Gastrocnemius medialis (tissue), 4 donors: Measurements from ENCODE around the gene CCDC93. TPM values are rescaled to one million over a fixed set of nuclear protein-coding genes. Genes with fewer than 3 reads are reported as not detected.

ENCODE experiments used
- ATAC-seq, 2 donors: fragments of 150-250 bp; one replicate each; pipeline ENCODE4 v1.9.1; 2016
- DNase-seq, 2 donors: peaks; one replicate each; pipeline ENCODE4 v3.0.0-alpha.2; 2019
- H3K27ac ChIP-seq, 4 donors: fragments of 200-600 bp; sonication (generic); 1 replicate in 1 of 4; 2 replicates in 3 of 4; pipeline ENCODE4 v1.5.1; 2016 to 2018; ENCODE audit warnings: mild to moderate bottlenecking in 2 of 4, moderate library complexity in 1 of 4
- H3K27me3 ChIP-seq, 3 donors: fragments of 200-600 bp; sonication (generic) in 2 of 3; 1 replicate in 1 of 3; 2 replicates in 2 of 3; pipeline versions ENCODE4 v1.5.1 to v1.6.0; 2016 to 2019; ENCODE audit warnings: mild to moderate bottlenecking in 1 of 3, moderate library complexity in 1 of 3
- H3K36me3 ChIP-seq, 2 donors: fragments of 200-600 bp; sonication (generic) in 1 of 2; one replicate each; pipeline ENCODE4 v1.5.1; 2017 to 2018
- H3K4me1 ChIP-seq, 2 donors: fragments of 200-600 bp; sonication (generic) in 1 of 2; one replicate each; pipeline ENCODE4 v1.5.1; 2016 to 2017; ENCODE audit warnings: mild to moderate bottlenecking in 2 of 2
- H3K4me3 ChIP-seq, 4 donors: fragments of 200-600 bp; sonication (generic) in 3 of 4; 1 replicate in 1 of 4; 2 replicates in 3 of 4; pipeline ENCODE4 v1.5.1; 2016 to 2019; ENCODE audit warnings: mild to moderate bottlenecking in 2 of 4
- H3K9me3 ChIP-seq, 3 donors: fragments of 200-600 bp; sonication (generic) in 2 of 3; 1 replicate in 1 of 3; 2 replicates in 2 of 3; pipeline ENCODE4 v1.5.1; 2016 to 2019
- CTCF ChIP-seq, 5 experiments: fragments of 450-650 bp in 3 of 5; fragments of 200-600 bp in 2 of 5; sonication (generic) in 2 of 5; IDR thresholded peaks in 4 of 5; conservative IDR thresholded peaks in 1 of 5; 1 replicate in 4 of 5; 2 replicates in 1 of 5; pipeline ENCODE4 v1.5.1; 2016 to 2019; ENCODE audit warnings: antibody characterized with exemption in 5 of 5, mild to moderate bottlenecking in 3 of 5, moderate library complexity in 3 of 5
- POLR2A ChIP-seq, 2 donors: fragments of 450-650 bp; IDR thresholded peaks; one replicate each; pipeline ENCODE4 v1.6.1; 2017; ENCODE audit warnings: antibody characterized with exemption in 2 of 2, mild to moderate bottlenecking in 2 of 2, moderate library complexity in 2 of 2
- in situ Hi-C, 4 donors: fragments of 200-750 bp; cut with MboI; loops; one replicate each; pipeline versions ENCODE4 v1.15.0 to v1.8.0; 2017; ENCODE audit warnings: low sequenced_read_pairs in 4 of 4
- intact Hi-C: fragments of 100-400 bp; cut with DNase I; formaldehyde crosslinking; loops from one replicate; pipeline ENCODE4 v1.15.1; 2023; ENCODE audit warnings: low total_unique reads
- total RNA-seq, 4 donors: library from RNA; depleted of rRNA; stranded (reverse); fragments of >200 nt; gene quantifications; one replicate each; pipeline versions ENCODE4 v1.1.0 to v1.2.3, GENCODE V29; 2016

CCDC93 gene
- total RNA-seq, 4 donors from 2014 or later, result 9.6 to 13.6 (median 12.8) TPM

DNA sequence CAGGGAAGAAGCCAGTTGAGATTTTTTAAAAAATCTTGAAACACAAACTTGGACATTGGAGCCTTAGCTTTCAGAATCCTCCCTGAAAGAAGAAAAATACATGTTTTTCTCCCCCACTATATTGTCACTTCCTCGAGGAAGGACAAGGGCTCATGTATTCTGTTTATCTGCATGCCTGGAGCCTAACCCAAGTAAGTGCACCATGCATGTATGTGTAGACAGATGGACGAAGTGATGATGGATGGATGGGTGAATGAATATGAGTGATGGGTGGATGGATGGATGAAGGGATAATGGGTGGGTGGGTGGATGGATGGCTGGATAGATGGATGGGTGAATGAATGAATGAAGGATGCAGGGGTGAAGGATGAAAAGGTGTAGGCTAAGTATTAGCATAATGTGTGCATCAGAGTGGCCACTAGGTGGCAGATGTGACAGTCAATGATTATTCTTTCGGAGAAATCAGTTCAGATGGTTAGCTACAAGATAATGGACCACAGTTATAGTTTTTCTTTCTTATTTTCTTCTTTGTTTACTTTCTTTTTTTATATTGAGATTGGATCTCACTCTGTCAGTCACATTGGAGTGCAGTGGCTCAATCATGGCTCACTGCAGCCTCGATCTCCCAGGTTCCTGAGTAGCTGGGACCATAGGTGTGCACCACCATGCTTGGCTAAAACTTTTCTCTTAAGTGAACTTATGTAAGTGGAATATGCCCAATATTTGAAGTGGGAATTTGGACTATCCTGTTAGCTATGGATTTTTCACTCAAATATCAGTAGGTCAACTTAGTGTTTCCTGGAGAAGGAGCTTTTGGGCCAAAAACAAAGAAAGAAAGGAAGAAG lies 18.5 kb upstream of the CCDC93 start:
- Histone ChIP-seq H3K9me3 (no peaks in the 10 kb centered on the region), H3K27ac (no peak overlapping the region), H3K36me3 (no peaks in the 10 kb centered on the region), H3K4me3 (no peak overlapping the region), H3K27me3 (peaks cover 0 to 4% (median 0%) of the 10 kb centered on the region in 3 donors), H3K4me1 (no peaks in the 10 kb centered on the region)
- in situ Hi-C loops, result loop anchor here (10.0 to 25.0 kb wide), 3 partner anchors 730 to 832 kb away; no protein-coding TSS in a partner anchor
- DNase-seq (no peak), ATAC-seq (peak; percentile 39 to 69)
- peak; percentile 33 to 71 (median 57) for TF ChIP-seq CTCF (IDR thresholded peaks at IDR 0.05 in 4 of 5, conservative IDR thresholded peaks at IDR 0.05 in 1 of 5)
- TF ChIP-seq POLR2A (IDR thresholded peaks at IDR 0.05), result no peak
- intact Hi-C loops, result loop anchor here (5.0 kb wide), 1 partner anchor 835 kb away; no protein-coding TSS in a partner anchor

DNA sequence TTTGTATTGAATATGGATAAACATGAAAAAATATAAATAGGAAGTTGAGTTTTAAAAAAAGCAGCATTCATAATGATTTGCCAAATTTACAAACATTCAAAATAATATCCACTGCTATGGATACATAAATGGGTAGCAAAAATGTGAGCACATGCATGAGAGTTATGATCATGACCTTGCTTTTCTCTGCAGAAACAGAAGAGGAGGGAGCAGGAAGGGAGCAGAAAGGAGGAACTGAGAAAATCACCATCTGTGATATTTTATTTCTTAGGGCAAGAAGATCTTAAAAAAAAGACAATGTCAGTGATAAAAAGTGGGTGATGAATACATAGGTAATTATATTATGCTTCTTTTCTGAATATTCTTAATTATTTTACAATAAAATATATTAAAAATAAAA lies 17.7 kb upstream of the CCDC93 start:
- Histone ChIP-seq H3K9me3 (no peaks in the 10 kb centered on the region), H3K27me3 (peaks cover 0 to 4% (median 0%) of the 10 kb centered on the region in 3 donors), H3K4me1 (no peaks in the 10 kb centered on the region), H3K4me3 (no peak overlapping the region), H3K27ac (no peak overlapping the region), H3K36me3 (no peaks in the 10 kb centered on the region)
- DNase-seq (no peak), ATAC-seq (no peak)
- in situ Hi-C loops, result loop anchor here (10.0 to 25.0 kb wide), 3 partner anchors 731 to 833 kb away; no protein-coding TSS in a partner anchor
- no peak for TF ChIP-seq POLR2A (IDR thresholded peaks at IDR 0.05)
- TF ChIP-seq CTCF (IDR thresholded peaks at IDR 0.05 in 4 of 5, conservative IDR thresholded peaks at IDR 0.05 in 1 of 5), result no peak
- intact Hi-C loops, result loop anchor here (5.0 kb wide), 1 partner anchor 836 kb away; no protein-coding TSS in a partner anchor

DNA sequence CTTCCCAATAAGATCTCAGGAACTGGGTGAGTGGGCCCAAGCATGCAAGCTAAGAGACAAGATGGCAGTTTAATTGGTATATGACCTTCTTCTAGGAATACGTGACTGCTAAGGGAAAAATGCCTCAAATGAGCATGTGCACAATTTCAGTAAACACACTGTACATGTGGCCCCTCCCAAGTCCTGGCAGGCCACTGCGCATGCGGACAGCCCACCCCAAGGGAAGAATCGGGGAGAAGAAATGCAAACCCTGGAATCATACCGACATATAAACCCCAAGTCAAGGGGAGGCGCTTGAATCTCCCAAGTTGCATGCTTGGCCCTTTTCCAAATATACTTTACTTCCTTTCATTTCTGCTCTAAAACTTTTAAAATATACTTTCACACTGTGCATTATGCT lies 15.2 kb upstream of the CCDC93 start:
- TF ChIP-seq CTCF (IDR thresholded peaks at IDR 0.05 in 4 of 5, conservative IDR thresholded peaks at IDR 0.05 in 1 of 5) (no peak), POLR2A (IDR thresholded peaks at IDR 0.05) (no peak)
- Histone ChIP-seq H3K36me3 (no peaks in the 10 kb centered on the region), H3K27ac (no peak overlapping the region), H3K4me3 (no peak overlapping the region), H3K4me1 (no peaks in the 10 kb centered on the region), H3K9me3 (no peaks in the 10 kb centered on the region), H3K27me3 (no peaks in the 10 kb centered on the region)
- intact Hi-C loops (no loop called here), in situ Hi-C loops (loop anchor here in 3 of 4 donors (25.0 kb wide), 2 partner anchors 733 to 833 kb away; no protein-coding TSS in a partner anchor)
- no peak for ATAC-seq
- DNase-seq, result no peak

DNA sequence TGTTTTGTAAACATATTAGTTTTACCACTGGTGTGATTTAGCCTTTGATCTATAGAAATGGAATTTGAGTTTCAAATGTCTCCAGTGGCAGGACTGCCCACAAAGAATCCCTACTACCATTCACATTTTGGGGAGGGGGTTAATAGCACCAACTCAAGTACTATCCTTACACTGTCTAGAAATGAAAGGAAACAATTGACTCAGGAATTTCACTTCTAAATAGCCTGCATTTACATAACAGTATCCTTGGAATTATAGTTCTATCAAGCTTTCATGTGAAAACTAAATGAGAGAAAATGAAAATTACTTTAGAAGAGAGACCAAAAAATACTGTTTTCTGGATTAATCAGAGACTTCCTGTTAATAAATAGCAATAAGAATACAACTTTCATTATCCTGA lies 7.5 kb upstream of the CCDC93 start:
- no peak overlapping the region for H3K27ac ChIP-seq
- intact Hi-C loops (no loop called here), in situ Hi-C loops (no loop called here)
- no peak for TF ChIP-seq POLR2A (IDR thresholded peaks at IDR 0.05)
- H3K4me1 ChIP-seq, result no peaks in the 10 kb centered on the region
- H3K9me3 ChIP-seq, result no peaks in the 10 kb centered on the region
- no peak for ATAC-seq
- no peaks in the 10 kb centered on the region for H3K27me3 ChIP-seq
- no peak overlapping the region for H3K4me3 ChIP-seq
- no peak for DNase-seq
- no peaks in the 10 kb centered on the region for H3K36me3 ChIP-seq

- Histone ChIP-seq H3K9me3 (no peaks in the 10 kb centered on the region), H3K36me3 (no peaks in the 10 kb centered on the region), H3K27me3 (no peaks in the 10 kb centered on the region), H3K4me1 (peaks cover 0 to 2% of the 10 kb centered on the region in 2 donors), H3K27ac (no peak overlapping the region), H3K4me3 (no peak overlapping the region)
- DNase-seq (no peak), ATAC-seq (no peak)
- TF ChIP-seq POLR2A (IDR thresholded peaks at IDR 0.05) (no peak), CTCF (IDR thresholded peaks at IDR 0.05 in 4 of 5, conservative IDR thresholded peaks at IDR 0.05 in 1 of 5) (no peak)
- in situ Hi-C loops (no loop called here), intact Hi-C loops (no loop called here)
Observed at GRCh38 chr2:118019821-118020220, 6.0 kb upstream of the CCDC93 start.
